Measurements from ENCODE around the gene ADGRL3.

Gene ADGRL3

DNA sequence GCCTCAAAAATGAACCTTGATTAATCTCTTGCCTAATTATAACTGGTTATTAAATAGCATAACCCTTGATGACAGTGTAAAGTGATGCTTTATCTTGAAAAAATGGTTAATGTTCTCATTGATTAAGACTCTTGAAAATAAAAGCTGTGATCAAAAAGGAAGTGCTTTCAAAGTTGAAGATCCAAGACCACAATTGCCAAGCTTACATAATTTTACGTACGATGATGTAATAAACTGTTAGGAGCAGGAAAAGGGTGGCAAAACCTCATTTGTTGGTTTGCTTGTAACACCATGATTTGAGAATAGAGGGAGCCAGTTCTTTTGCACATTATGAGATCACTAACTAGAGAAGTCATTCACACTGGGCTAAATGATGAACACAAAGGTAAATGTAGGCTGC, 322.2 kb downstream of the ADGRL3 start:
- Histone ChIP-seq H3K4me2 (no peak overlapping the region), H4K20me1 (no peaks in the 10 kb centered on the region), H3K9me3 (no peaks in the 10 kb centered on the region), H3K36me3 (no peaks in the 10 kb centered on the region), H3K27me3 (no peaks in the 10 kb centered on the region), H3K4me1 (no peaks in the 10 kb centered on the region), H3K27ac (no peak overlapping the region), H3K4me3 (no peak overlapping the region), H3K9ac (no peak overlapping the region)
- no peak for TF ChIP-seq Cebpa-rat (IDR thresholded peaks at IDR 0.05)

GRCh38 chr4:61527888-61528287, 327.8 kb downstream of the ADGRL3 start:
- no peaks in the 10 kb centered on the region for H3K9me3 ChIP-seq
- no peak overlapping the region for H3K27ac ChIP-seq
- no peak overlapping the region for H3K9ac ChIP-seq
- no peak overlapping the region for H3K4me3 ChIP-seq
- H3K4me2 ChIP-seq: no peak overlapping the region
- no peaks in the 10 kb centered on the region for H4K20me1 ChIP-seq
- H3K36me3 ChIP-seq: no peaks in the 10 kb centered on the region
- H3K27me3 ChIP-seq: no peaks in the 10 kb centered on the region
- no peak for TF ChIP-seq Cebpa-rat (IDR thresholded peaks at IDR 0.05)
- peaks cover 5% of the 10 kb centered on the region; the same call in 1 of the 2 replicates for H3K4me1 ChIP-seq

- no peaks in the 10 kb centered on the region for H3K9me3 ChIP-seq
- H3K36me3 ChIP-seq: no peaks in the 10 kb centered on the region
Measured at GRCh38 chr4:61528595-61528994, 328.5 kb downstream of the ADGRL3 start.

GRCh38 chr4:61531188-61531587, 331.1 kb downstream of the ADGRL3 start:
- Histone ChIP-seq H3K4me1 (peaks cover 5% of the 10 kb centered on the region; the same call in 1 of the 2 replicates), H4K20me1 (no peaks in the 10 kb centered on the region), H3K9me3 (no peaks in the 10 kb centered on the region), H3K4me2 (no peak overlapping the region), H3K27me3 (no peaks in the 10 kb centered on the region), H3K36me3 (no peaks in the 10 kb centered on the region), H3K4me3 (no peak overlapping the region), H3K9ac (no peak overlapping the region), H3K27ac (no peak overlapping the region)
- TF ChIP-seq Cebpa-rat (IDR thresholded peaks at IDR 0.05): no peak

More at GRCh38 chr4:61528595-61528994, 328.5 kb downstream of the ADGRL3 start:
- H4K20me1 ChIP-seq: no peaks in the 10 kb centered on the region
- H3K27ac ChIP-seq: no peak overlapping the region
- no peak overlapping the region for H3K4me2 ChIP-seq
- no peak overlapping the region for H3K4me3 ChIP-seq
- no peaks in the 10 kb centered on the region for H3K27me3 ChIP-seq
- H3K4me1 ChIP-seq: peaks cover 5% of the 10 kb centered on the region; the same call in 1 of the 2 replicates
- TF ChIP-seq Cebpa-rat (IDR thresholded peaks at IDR 0.05): no peak
- no peak overlapping the region for H3K9ac ChIP-seq

DNA sequence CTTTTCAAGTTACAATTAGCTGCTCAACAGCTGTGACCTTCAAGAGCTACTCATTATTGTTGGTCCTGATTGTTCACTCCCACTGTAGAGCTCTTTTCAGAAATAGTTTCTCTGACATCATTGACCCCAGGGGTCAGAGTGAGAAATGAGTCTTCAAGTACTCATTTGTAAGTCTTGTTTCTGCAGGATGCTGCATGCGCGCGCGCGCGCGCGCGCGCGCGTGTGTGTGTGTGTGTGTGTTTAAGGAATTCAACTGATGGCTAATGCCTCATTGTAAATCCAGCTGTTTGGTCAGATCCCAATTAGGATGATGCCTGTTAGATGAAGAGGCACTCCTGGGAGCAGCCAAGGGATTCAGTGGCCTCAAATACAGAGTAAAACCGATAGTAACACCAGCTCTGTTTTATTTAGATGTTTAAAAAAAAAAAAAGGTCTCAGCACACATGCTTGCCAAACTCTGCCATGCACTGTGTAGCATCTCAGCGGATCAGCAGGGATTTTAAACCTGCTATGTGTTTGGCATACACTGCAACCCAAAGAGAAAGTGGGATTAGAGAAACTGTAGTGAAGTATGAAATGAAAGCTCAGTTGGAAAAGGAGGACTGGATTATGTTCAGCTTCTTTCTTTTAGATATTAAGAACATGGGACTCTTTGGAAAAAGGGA, 332.3 kb downstream of the ADGRL3 start:
- peaks cover 5% of the 10 kb centered on the region; the same call in 1 of the 2 replicates for H3K4me1 ChIP-seq
- no peak for TF ChIP-seq Cebpa-rat (IDR thresholded peaks at IDR 0.05)
- H3K27me3 ChIP-seq: no peaks in the 10 kb centered on the region
- no peaks in the 10 kb centered on the region for H3K9me3 ChIP-seq
- H3K27ac ChIP-seq: no peak overlapping the region
- no peak overlapping the region for H3K4me3 ChIP-seq
- H4K20me1 ChIP-seq: no peaks in the 10 kb centered on the region
- H3K4me2 ChIP-seq: no peak overlapping the region
- no peak overlapping the region for H3K9ac ChIP-seq
- H3K36me3 ChIP-seq: no peaks in the 10 kb centered on the region

DNA sequence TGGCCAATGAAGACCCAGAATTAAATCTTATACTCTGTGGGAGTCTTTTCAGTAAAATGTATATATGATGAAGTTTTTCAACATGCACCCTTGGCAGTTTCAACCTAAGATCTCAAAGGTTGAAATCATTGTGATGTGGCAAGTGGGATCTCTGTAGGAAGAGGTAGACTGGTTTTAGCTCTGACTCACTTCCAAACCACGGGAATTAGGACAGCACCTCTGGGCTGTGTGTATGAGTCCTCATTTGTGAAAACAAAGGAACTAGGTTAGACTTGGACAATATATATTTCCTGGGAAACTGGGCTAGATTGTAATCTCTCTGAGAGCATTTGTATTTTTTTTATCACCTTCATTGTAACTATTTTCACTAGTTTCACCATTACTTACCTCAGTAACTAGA, 333.0 kb downstream of the ADGRL3 start:
- no peaks in the 10 kb centered on the region for H3K36me3 ChIP-seq
- no peak for TF ChIP-seq Cebpa-rat (IDR thresholded peaks at IDR 0.05)
- no peak overlapping the region for H3K27ac ChIP-seq
- peaks cover 5% of the 10 kb centered on the region; the same call in 1 of the 2 replicates for H3K4me1 ChIP-seq
- H3K9ac ChIP-seq: no peak overlapping the region
- no peaks in the 10 kb centered on the region for H3K9me3 ChIP-seq
- H4K20me1 ChIP-seq: no peaks in the 10 kb centered on the region
- no peak overlapping the region for H3K4me3 ChIP-seq
- no peaks in the 10 kb centered on the region for H3K27me3 ChIP-seq
- no peak overlapping the region for H3K4me2 ChIP-seq

GRCh38 chr4:61540944-61541343, 340.8 kb downstream of the ADGRL3 start:
- H3K4me1 ChIP-seq: no peaks in the 10 kb centered on the region
- H3K4me3 ChIP-seq: no peak overlapping the region
- no peak overlapping the region for H3K4me2 ChIP-seq
- H3K36me3 ChIP-seq: no peaks in the 10 kb centered on the region
- no peaks in the 10 kb centered on the region for H3K27me3 ChIP-seq
- no peak for TF ChIP-seq Cebpa-rat (IDR thresholded peaks at IDR 0.05)
- no peak overlapping the region for H3K9ac ChIP-seq
- H3K27ac ChIP-seq: no peak overlapping the region
- no peaks in the 10 kb centered on the region for H4K20me1 ChIP-seq
- H3K9me3 ChIP-seq: no peaks in the 10 kb centered on the region

GRCh38 chr4:61541459-61541858, 341.3 kb downstream of the ADGRL3 start:
- Histone ChIP-seq H3K27me3 (no peaks in the 10 kb centered on the region), H3K4me3 (no peak overlapping the region), H3K9ac (no peak overlapping the region), H3K4me1 (no peaks in the 10 kb centered on the region), H3K9me3 (no peaks in the 10 kb centered on the region), H3K4me2 (no peak overlapping the region), H3K36me3 (no peaks in the 10 kb centered on the region), H3K27ac (no peak overlapping the region), H4K20me1 (no peaks in the 10 kb centered on the region)
- no peak for TF ChIP-seq Cebpa-rat (IDR thresholded peaks at IDR 0.05)

DNA sequence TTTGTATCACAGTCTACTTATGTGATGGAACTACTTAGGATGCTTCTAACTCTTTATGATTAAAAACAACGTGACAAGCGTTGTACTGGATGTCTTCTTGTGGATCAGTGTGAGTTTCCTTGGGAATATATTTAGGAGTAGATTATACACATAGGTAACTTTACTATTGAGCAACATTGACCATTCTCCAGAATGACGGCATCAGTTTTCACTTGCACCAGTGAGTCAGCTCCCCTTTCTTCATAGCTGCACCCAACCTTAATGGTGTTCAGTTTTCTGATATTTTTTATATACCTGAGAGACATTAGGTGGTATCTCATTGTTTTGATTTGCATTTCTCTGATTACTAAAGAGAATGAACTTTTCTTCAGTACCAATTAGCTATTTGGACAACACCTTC, 343.9 kb downstream of the ADGRL3 start:
- Histone ChIP-seq H3K27ac (no peak overlapping the region), H4K20me1 (no peaks in the 10 kb centered on the region), H3K36me3 (no peaks in the 10 kb centered on the region), H3K9me3 (no peaks in the 10 kb centered on the region), H3K27me3 (no peaks in the 10 kb centered on the region), H3K9ac (no peak overlapping the region), H3K4me2 (no peak overlapping the region), H3K4me3 (no peak overlapping the region), H3K4me1 (no peaks in the 10 kb centered on the region)
- no peak for TF ChIP-seq Cebpa-rat (IDR thresholded peaks at IDR 0.05)

- Histone ChIP-seq H3K4me1 (no peaks in the 10 kb centered on the region), H3K27me3 (no peaks in the 10 kb centered on the region), H4K20me1 (no peaks in the 10 kb centered on the region), H3K4me3 (no peak overlapping the region), H3K27ac (no peak overlapping the region), H3K4me2 (no peak overlapping the region), H3K36me3 (no peaks in the 10 kb centered on the region), H3K9ac (no peak overlapping the region), H3K9me3 (no peaks in the 10 kb centered on the region)
- no peak for TF ChIP-seq Cebpa-rat (IDR thresholded peaks at IDR 0.05)
Measured at GRCh38 chr4:61545902-61546480, 345.9 kb downstream of the ADGRL3 start.

Data from BLaER1 (cell line).